ENCODE data around the gene CYP3A7. TPM values are rescaled to one million over a fixed set of nuclear protein-coding genes. Genes with fewer than 3 reads are reported as not detected.

Gene CYP3A7
- total RNA-seq, 1 experiment from 2014 or later: not detected

DNA sequence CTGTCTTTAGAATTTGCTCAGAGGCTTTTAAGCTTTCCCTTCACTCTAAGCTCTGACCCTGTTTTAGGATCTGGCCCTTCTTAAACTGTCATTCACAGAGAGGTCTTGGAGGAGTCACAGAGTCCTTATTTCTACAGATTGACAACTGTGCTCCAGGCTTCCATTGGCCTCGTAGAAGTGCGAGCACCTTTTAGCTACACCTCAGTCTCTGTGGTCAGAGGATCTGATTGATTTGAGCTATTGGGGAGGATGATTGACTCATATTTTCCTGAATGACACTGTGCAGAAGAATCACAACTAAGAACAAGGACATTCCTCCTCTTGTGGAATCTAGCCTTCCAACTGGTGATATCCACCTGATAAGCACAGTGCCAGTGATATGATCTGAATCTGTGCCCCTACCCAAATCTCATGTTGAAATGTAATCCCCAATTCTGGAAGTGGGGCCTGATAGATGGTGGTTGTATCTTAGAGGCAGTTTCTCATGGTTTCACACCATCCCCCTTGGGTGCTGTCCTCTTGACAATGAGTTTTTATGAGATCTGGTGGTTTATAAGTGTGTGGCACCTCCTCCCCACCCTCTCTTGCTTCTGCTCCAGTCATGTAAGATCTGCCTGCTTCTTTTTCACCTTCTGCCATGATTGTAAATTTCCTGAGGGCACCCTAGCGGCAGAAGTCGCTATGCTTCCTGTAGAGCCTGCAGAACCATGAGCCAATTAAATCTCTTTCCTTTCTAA is 3.2 kb downstream of the CYP3A7 start:
- H3K27ac ChIP-seq (ENCODE audit: insufficient read length, low read depth, low read length): no peak overlapping the region
- no peaks in the 10 kb centered on the region for H3K79me2 ChIP-seq (ENCODE audit: insufficient read depth, low read length)
- no peak overlapping the region for H2BK12ac ChIP-seq (ENCODE audit: insufficient read length, low read depth, low read length)
- Mint-ChIP-seq H3K36me3 (ENCODE audit: insufficient read depth in 1 of 3, low read depth in 3 of 3) (no peaks in the 10 kb centered on the region), H3K4me3 (no peak overlapping the region), H3K27me3 (ENCODE audit: low read depth) (no peaks in the 10 kb centered on the region; the same call in 1 of the 2 replicates), H3K9me3 (no peaks in the 10 kb centered on the region), H3K4me1 (peaks cover 0 to 7% of the 10 kb centered on the region in 2 experiments; a peak in 2 of 4 replicates), H3K27ac (no peak overlapping the region)
- H3K4me1 ChIP-seq (ENCODE audit: insufficient read depth, low read length): no peaks in the 10 kb centered on the region
- no peak overlapping the region for H2BK120ac ChIP-seq (ENCODE audit: low read depth, low read length, poor library complexity, severe bottlenecking)
- no peak overlapping the region for H3K9ac ChIP-seq (ENCODE audit: extremely low read depth, insufficient read length, low read length)
- H2BK20ac ChIP-seq (ENCODE audit: low read depth, low read length, poor library complexity, severe bottlenecking): no peak overlapping the region
- H2AK5ac ChIP-seq (ENCODE audit: insufficient read length, low read length): no peak overlapping the region
- no peak overlapping the region for H4K91ac ChIP-seq (ENCODE audit: insufficient read length, low read depth, low read length)
- no peaks in the 10 kb centered on the region for H4K20me1 ChIP-seq (ENCODE audit: control insufficient read depth, insufficient read depth, insufficient read length)
- H2BK15ac ChIP-seq (ENCODE audit: low read depth, low read length): no peak overlapping the region
- no peak overlapping the region for H3K23ac ChIP-seq (ENCODE audit: insufficient read length, low read depth, low read length)
- no peak overlapping the region for H2AFZ ChIP-seq (ENCODE audit: low read length)
- H3K4me2 ChIP-seq (ENCODE audit: insufficient read depth, insufficient read length, low read length): no peak overlapping the region
- H3K79me1 ChIP-seq (ENCODE audit: insufficient read depth, low read depth, low read length, poor library complexity, severe bottlenecking): no peaks in the 10 kb centered on the region
- no peak overlapping the region for H3K4ac ChIP-seq (ENCODE audit: low read depth, low read length)
- no peak for DNase-seq
- no peak overlapping the region for H4K8ac ChIP-seq (replicated peaks; ENCODE audit: insufficient read length, low read depth, low read length)
- no peak overlapping the region for H3T11ph ChIP-seq (ENCODE audit: low read length)
- H3K23me2 ChIP-seq (ENCODE audit: insufficient read length, low read depth, low read length, poor library complexity, severe bottlenecking): no peaks in the 10 kb centered on the region
- H3K27me3 ChIP-seq (ENCODE audit: insufficient read depth, low read length): no peaks in the 10 kb centered on the region
- TF ChIP-seq, protein P1, sequence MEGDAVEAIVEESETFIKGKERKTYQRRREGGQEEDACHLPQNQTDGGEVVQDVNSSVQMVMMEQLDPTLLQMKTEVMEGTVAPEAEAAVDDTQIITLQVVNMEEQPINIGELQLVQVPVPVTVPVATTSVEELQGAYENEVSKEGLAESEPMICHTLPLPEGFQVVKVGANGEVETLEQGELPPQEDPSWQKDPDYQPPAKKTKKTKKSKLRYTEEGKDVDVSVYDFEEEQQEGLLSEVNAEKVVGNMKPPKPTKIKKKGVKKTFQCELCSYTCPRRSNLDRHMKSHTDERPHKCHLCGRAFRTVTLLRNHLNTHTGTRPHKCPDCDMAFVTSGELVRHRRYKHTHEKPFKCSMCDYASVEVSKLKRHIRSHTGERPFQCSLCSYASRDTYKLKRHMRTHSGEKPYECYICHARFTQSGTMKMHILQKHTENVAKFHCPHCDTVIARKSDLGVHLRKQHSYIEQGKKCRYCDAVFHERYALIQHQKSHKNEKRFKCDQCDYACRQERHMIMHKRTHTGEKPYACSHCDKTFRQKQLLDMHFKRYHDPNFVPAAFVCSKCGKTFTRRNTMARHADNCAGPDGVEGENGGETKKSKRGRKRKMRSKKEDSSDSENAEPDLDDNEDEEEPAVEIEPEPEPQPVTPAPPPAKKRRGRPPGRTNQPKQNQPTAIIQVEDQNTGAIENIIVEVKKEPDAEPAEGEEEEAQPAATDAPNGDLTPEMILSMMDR (conservative IDR thresholded peaks at IDR 0.05): no peak
- no peak overlapping the region for H2BK5ac ChIP-seq (ENCODE audit: insufficient read length, low read length)
- no peak overlapping the region for H4K5ac ChIP-seq (ENCODE audit: insufficient read length, low read depth, low read length)
- no peak overlapping the region for H3K14ac ChIP-seq (ENCODE audit: insufficient read depth, low read length)
- H3K9me3 ChIP-seq (ENCODE audit: control insufficient read depth, low read depth, low read length): no peaks in the 10 kb centered on the region
- no peak overlapping the region for H3K18ac ChIP-seq (ENCODE audit: insufficient read length, low read depth, low read length)
- no peak overlapping the region for H3K56ac ChIP-seq (ENCODE audit: insufficient read length, low read depth, low read length)
- no CpG with 5 or more reads among the region's 4 CpGs for WGBS (ENCODE audit: extremely low coverage, insufficient read length, low lambda C conversion rate)

Data from H9 (cell line).